SK-N-SH treated with all-trans-retinoic acid at 6 μM for 48 hours (cell line): Measurements from ENCODE around the gene CRYGS.
A peak's percentile ranks its signal among the peaks of the same experiment; 100 is the strongest.
"Not testable (repeated sequence)": the region's sequence is repeated elsewhere in the genome, so short reads cannot be mapped to it uniquely, and the experiment has no call there.

Experiments
- ATAC-seq: fragments of 200-7000 bp; cut with Tn5 transposase; 3 replicates; pipeline ENCODE4 v1.9.1; 2020; ENCODE audit warnings: mild to moderate bottlenecking, moderate library complexity
- ARNTL ChIP-seq: fragments of 450-650 bp; formaldehyde crosslinking; IDR thresholded peaks from 2 replicates; pipeline ENCODE4 v1.5.0; 2020; ENCODE audit warnings: low read depth, mild to moderate bottlenecking, moderate library complexity, borderline replicate concordance
- CSDC2 ChIP-seq: fragments of 250-450 bp; sonication (Bioruptor Pico); IDR thresholded peaks from 2 replicates; pipeline ENCODE4 v1.5.0; 2020; ENCODE audit warnings: mild to moderate bottlenecking, moderate library complexity
- ESRRG ChIP-seq: fragments of 250-450 bp; sonication (Bioruptor Pico); IDR thresholded peaks from 2 replicates; pipeline ENCODE4 v1.6.1; 2021; ENCODE audit warnings: mild to moderate bottlenecking
- RARB ChIP-seq: fragments of 250-450 bp; sonication (Bioruptor Pico); IDR thresholded peaks from 2 replicates; pipeline ENCODE4 v1.8.0; 2021; ENCODE audit warnings: mild to moderate bottlenecking, moderate library complexity
- TCF4 ChIP-seq: fragments of 250-450 bp; sonication (Bioruptor Pico); IDR thresholded peaks from 2 replicates; pipeline ENCODE4 v1.8.0; 2021; ENCODE audit warnings: mild to moderate bottlenecking, moderate library complexity, borderline replicate concordance
- TOX ChIP-seq: fragments of 250-450 bp; sonication (Bioruptor Pico); IDR thresholded peaks from 2 replicates; pipeline ENCODE4 v1.8.0; 2021; ENCODE audit warnings: mild to moderate bottlenecking, moderate library complexity, borderline replicate concordance
- ZC3H10 ChIP-seq: fragments of 250-450 bp; sonication (Bioruptor Pico); IDR thresholded peaks from 2 replicates; pipeline ENCODE4 v1.5.1; 2021; ENCODE audit warnings: mild to moderate bottlenecking, moderate library complexity
- ZFP3 ChIP-seq: fragments of 250-450 bp; sonication (Bioruptor Pico); IDR thresholded peaks from 2 replicates; pipeline ENCODE4 v1.5.0; 2020; ENCODE audit warnings: mild to moderate bottlenecking, moderate library complexity
- ZFP30 ChIP-seq: fragments of 450-650 bp; formaldehyde crosslinking; IDR thresholded peaks from 2 replicates; pipeline ENCODE4 v1.5.0; 2022; ENCODE audit warnings: mild to moderate bottlenecking, moderate library complexity
- ZNF565 ChIP-seq: fragments of 450-650 bp; formaldehyde crosslinking; conservative IDR thresholded peaks from 2 replicates; pipeline ENCODE4 v1.5.0; 2020; ENCODE audit warnings: low read depth, mild to moderate bottlenecking, moderate library complexity
- ZNF70 ChIP-seq: fragments of 450-650 bp; formaldehyde crosslinking; IDR thresholded peaks from 2 replicates; pipeline ENCODE4 v1.5.0; 2020; ENCODE audit warnings: mild to moderate bottlenecking, moderate library complexity
- ZNF8 ChIP-seq: fragments of 450-650 bp; formaldehyde crosslinking; IDR thresholded peaks from 2 replicates; pipeline ENCODE4 v1.5.0; 2020; ENCODE audit warnings: mild to moderate bottlenecking, moderate library complexity
- TF ChIP-seq, protein P1 (sequence below): fragments of 250-450 bp; sonication (Bioruptor Pico); IDR thresholded peaks from 2 replicates; pipeline ENCODE4 v1.5.1; 2020; ENCODE audit warnings: low read depth, mild to moderate bottlenecking, moderate library complexity
- TF ChIP-seq, protein P2 (sequence below): fragments of 250-450 bp; sonication (Bioruptor Pico); IDR thresholded peaks from 2 replicates; pipeline ENCODE4 v1.8.0; 2020; ENCODE audit warnings: mild to moderate bottlenecking, moderate library complexity, borderline replicate concordance
- TF ChIP-seq, protein P3 (sequence below): fragments of 250-450 bp; sonication (Bioruptor Pico); IDR thresholded peaks from 2 replicates; pipeline ENCODE4 v1.8.0; 2021; ENCODE audit warnings: low read depth, mild to moderate bottlenecking, moderate library complexity, borderline replicate concordance
- TF ChIP-seq, protein P4 (sequence below): fragments of 250-450 bp; sonication (Bioruptor Pico); IDR thresholded peaks from 2 replicates; pipeline ENCODE4 v1.5.0; 2020; ENCODE audit warnings: mild to moderate bottlenecking, moderate library complexity

Gene CRYGS

DNA sequence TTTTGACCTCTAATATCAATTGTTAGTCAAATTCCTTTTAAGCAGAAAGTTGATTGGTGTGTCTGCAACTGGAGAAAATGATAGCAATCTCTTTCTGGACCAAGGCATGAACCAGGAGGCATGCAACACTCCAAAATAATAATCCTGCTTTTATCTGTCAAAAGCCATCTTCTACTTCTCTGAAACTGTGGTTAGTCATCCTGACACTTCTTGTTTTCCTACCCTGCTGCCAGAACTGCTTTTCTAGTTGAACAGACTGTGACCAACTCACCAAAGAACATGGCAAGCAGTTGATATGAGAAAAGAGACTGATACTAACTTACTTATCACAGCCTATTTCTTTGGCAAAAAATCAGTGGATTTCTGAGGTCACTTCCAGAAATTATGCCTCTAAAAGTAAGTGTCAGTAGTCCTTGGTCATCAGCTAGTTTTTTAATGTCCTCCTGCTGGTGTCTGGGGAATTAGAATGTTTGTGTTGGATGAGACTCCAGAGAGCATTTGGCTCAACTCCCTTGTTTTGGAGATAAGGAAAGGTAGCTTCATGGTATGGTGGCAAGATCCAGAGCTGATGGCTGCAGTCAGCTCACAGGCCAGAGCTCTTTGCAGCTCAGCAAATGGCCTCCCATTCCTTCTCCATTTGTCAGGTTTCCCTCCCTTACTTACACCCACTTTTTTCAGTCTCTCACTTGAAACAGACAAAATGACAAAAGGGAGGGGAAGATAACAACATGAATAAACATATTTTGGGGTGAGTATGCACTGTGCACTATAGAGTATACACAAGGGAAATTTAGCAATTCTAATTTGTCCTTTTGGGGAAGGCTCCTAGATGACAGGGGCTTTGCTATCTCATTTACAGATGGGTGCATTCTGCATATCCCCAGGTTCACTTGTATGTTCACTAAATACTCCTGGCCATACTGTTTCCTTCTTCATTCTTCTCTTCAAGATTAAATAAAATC lies 7.0 kb downstream of the CRYGS start:
- ATAC-seq: no peak; the same call in 1 of the 3 replicates
- TF ChIP-seq ZNF70 (CRISPR knock-in tag): 0 out of 2 replicates have a peak, but pooled peaks have one; percentile 27
- TF ChIP-seq, protein P1, sequence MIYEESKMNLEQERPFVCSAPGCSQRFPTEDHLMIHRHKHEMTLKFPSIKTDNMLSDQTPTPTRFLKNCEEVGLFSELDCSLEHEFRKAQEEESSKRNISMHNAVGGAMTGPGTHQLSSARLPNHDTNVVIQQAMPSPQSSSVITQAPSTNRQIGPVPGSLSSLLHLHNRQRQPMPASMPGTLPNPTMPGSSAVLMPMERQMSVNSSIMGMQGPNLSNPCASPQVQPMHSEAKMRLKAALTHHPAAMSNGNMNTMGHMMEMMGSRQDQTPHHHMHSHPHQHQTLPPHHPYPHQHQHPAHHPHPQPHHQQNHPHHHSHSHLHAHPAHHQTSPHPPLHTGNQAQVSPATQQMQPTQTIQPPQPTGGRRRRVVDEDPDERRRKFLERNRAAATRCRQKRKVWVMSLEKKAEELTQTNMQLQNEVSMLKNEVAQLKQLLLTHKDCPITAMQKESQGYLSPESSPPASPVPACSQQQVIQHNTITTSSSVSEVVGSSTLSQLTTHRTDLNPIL (CRISPR knock-in tag): no peak

DNA sequence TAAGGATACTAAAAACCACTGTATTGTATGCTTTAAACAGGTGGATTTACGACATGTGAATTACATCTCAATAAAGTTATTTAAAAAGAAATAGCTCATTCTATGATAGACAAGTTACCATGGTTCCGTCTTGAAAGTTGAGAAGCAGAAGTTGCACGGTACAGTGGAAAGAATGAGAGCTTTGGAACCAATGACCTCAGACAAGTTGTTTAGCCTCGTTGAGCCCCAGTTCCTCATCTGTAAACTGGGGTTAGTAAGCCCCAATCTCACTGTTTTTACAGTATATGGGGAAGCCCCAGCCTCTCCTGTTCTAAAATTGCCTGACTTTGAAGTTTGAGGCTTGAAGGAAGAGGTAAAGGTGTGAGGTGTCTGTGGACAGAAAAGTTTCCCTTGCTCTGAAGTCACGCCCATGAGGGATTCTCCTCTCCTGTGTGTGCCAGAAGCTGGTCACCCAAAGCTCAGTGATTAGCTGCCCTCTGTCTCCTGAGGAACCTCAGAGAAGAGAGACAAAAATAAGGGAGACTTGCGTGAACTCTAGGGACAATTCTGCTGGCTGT lies 10.0 kb downstream of the CRYGS start:
- no peak for ATAC-seq
- TF ChIP-seq ESRRG (CRISPR knock-in tag) (no peak), ZNF8 (CRISPR knock-in tag) (no peak), TOX (CRISPR knock-in tag) (no peak), TCF4 (CRISPR knock-in tag) (no peak), ZFP3 (CRISPR knock-in tag) (no peak), ZFP30 (CRISPR knock-in tag) (no peak), CSDC2 (CRISPR knock-in tag) (no peak), RARB (no peak), ARNTL (CRISPR knock-in tag) (no peak), ZC3H10 (CRISPR knock-in tag) (no peak)
- TF ChIP-seq, protein P1 (CRISPR knock-in tag): no peak
- TF ChIP-seq, protein P2, sequence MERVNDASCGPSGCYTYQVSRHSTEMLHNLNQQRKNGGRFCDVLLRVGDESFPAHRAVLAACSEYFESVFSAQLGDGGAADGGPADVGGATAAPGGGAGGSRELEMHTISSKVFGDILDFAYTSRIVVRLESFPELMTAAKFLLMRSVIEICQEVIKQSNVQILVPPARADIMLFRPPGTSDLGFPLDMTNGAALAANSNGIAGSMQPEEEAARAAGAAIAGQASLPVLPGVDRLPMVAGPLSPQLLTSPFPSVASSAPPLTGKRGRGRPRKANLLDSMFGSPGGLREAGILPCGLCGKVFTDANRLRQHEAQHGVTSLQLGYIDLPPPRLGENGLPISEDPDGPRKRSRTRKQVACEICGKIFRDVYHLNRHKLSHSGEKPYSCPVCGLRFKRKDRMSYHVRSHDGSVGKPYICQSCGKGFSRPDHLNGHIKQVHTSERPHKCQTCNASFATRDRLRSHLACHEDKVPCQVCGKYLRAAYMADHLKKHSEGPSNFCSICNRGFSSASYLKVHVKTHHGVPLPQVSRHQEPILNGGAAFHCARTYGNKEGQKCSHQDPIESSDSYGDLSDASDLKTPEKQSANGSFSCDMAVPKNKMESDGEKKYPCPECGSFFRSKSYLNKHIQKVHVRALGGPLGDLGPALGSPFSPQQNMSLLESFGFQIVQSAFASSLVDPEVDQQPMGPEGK (CRISPR knock-in tag): no peak
- TF ChIP-seq, protein P3, sequence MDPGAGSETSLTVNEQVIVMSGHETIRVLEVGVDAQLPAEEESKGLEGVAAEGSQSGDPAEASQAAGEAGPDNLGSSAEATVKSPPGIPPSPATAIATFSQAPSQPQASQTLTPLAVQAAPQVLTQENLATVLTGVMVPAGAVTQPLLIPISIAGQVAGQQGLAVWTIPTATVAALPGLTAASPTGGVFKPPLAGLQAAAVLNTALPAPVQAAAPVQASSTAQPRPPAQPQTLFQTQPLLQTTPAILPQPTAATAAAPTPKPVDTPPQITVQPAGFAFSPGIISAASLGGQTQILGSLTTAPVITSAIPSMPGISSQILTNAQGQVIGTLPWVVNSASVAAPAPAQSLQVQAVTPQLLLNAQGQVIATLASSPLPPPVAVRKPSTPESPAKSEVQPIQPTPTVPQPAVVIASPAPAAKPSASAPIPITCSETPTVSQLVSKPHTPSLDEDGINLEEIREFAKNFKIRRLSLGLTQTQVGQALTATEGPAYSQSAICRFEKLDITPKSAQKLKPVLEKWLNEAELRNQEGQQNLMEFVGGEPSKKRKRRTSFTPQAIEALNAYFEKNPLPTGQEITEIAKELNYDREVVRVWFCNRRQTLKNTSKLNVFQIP: no peak

DNA sequence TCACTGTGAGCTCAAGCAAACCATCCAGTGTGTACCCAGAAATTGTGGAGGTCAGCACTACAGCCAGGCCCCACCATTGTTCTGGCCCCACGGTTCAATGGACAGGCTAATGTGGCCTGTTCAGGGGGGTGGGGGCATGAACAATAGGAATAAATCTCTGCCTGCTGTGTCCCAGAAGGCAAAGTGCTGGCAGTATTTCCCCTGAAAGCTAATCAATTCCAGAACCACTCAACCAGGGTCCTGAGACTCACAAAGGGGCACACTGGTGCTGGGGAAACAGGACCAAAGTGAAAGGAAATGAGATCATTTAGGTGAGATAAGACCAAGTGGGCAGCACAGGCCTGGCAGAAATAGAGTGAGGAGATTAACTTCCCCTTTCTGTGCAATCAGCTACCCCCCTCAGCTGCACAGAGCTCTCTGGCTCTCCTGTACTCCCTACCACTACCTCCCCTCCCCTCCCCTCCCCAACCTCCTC lies 11.5 kb downstream of the CRYGS start:
- ATAC-seq: peak; percentile 61; the same call in 2 of the 3 replicates
- TF ChIP-seq, protein P4, sequence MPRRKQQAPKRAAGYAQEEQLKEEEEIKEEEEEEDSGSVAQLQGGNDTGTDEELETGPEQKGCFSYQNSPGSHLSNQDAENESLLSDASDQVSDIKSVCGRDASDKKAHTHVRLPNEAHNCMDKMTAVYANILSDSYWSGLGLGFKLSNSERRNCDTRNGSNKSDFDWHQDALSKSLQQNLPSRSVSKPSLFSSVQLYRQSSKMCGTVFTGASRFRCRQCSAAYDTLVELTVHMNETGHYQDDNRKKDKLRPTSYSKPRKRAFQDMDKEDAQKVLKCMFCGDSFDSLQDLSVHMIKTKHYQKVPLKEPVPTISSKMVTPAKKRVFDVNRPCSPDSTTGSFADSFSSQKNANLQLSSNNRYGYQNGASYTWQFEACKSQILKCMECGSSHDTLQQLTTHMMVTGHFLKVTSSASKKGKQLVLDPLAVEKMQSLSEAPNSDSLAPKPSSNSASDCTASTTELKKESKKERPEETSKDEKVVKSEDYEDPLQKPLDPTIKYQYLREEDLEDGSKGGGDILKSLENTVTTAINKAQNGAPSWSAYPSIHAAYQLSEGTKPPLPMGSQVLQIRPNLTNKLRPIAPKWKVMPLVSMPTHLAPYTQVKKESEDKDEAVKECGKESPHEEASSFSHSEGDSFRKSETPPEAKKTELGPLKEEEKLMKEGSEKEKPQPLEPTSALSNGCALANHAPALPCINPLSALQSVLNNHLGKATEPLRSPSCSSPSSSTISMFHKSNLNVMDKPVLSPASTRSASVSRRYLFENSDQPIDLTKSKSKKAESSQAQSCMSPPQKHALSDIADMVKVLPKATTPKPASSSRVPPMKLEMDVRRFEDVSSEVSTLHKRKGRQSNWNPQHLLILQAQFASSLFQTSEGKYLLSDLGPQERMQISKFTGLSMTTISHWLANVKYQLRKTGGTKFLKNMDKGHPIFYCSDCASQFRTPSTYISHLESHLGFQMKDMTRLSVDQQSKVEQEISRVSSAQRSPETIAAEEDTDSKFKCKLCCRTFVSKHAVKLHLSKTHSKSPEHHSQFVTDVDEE (CRISPR knock-in tag): peak; percentile 68; the same call in 1 of the 2 replicates
- TF ChIP-seq CSDC2 (CRISPR knock-in tag) (no peak), ZNF565 (CRISPR knock-in tag) (no peak), RARB (no peak), TCF4 (CRISPR knock-in tag) (peak; percentile 78)

DNA sequence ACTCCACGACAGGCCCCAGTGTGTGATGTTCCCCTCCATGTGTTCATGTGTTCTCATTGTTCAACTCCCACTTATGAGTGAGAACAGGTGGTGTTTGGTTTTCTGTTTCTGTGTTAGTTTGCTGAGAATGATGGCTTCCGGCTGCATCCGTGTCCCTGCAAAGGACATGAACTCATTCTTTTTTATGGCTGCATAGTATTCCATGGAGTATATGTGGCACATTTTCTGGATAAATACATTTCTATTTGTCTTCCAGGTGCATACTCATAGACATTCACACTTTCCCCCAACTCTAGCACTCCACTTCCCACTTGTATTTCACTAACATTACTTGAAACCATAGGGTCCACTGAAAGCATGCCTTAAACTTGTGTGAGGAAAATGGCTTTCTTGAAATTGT lies 12.5 kb downstream of the CRYGS start:
- ATAC-seq: not testable (repeated sequence)
